Liver (tissue), 9 donors: ENCODE results near the gene BRME1. TPM values are rescaled to one million over a fixed set of nuclear protein-coding genes. Genes with fewer than 3 reads are reported as not detected.

ENCODE experiments used
- DNase-seq: peaks from one replicate; pipeline ENCODE4 v3.0.0-alpha.2; 2017; ENCODE audit warnings: low spot score
- H3K27ac ChIP-seq, 2 donors: one replicate each; pipeline ENCODE4 v1.7.0; 2013; ENCODE audit warnings: inconsistent platforms in 2 of 2, low read length in 2 of 2, control low read depth in 1 of 2, low read depth in 1 of 2, mild to moderate bottlenecking in 1 of 2
- H3K27me3 ChIP-seq, 4 donors: one replicate each; pipeline versions ENCODE4 v1.6.1 to v1.7.0; 2013; ENCODE audit warnings: low read length in 3 of 4, inconsistent platforms in 1 of 4, mild to moderate bottlenecking in 1 of 4, moderate library complexity in 1 of 4; ENCODE audit not compliant: control insufficient read depth in 4 of 4, insufficient read depth in 4 of 4
- H3K36me3 ChIP-seq, 4 donors: one replicate each; pipeline versions ENCODE4 v1.6.1 to v1.7.0; 2013; ENCODE audit warnings: low read length in 3 of 4, mild to moderate bottlenecking in 3 of 4, low read depth in 1 of 4, moderate library complexity in 1 of 4; ENCODE audit not compliant: control insufficient read depth in 4 of 4, insufficient read depth in 3 of 4
- H3K4me1 ChIP-seq, 4 donors: one replicate each; pipeline versions ENCODE4 v1.6.1 to v1.7.0; 2013; ENCODE audit warnings: low read length in 3 of 4, mild to moderate bottlenecking in 3 of 4, moderate library complexity in 1 of 4; ENCODE audit not compliant: control insufficient read depth in 4 of 4, insufficient read depth in 4 of 4
- H3K4me3 ChIP-seq, 3 donors: one replicate each; pipeline versions ENCODE4 v1.6.1 to v1.7.0; 2013; ENCODE audit warnings: low read length in 3 of 3, control low read depth in 1 of 3, low read depth in 1 of 3, mild to moderate bottlenecking in 1 of 3
- H3K9ac ChIP-seq, 2 donors: one replicate each; pipeline ENCODE4 v1.7.0; 2013; ENCODE audit warnings: low read length in 2 of 2, mild to moderate bottlenecking in 2 of 2, moderate library complexity in 2 of 2, control low read depth in 1 of 2, low read depth in 1 of 2
- H3K9me3 ChIP-seq, 4 donors: one replicate each; pipeline versions ENCODE4 v1.6.1 to v1.7.0; 2013; ENCODE audit warnings: low read length in 3 of 4; ENCODE audit not compliant: control insufficient read depth in 4 of 4
- CTCF ChIP-seq: fragments of 150-350 bp; IDR thresholded peaks from 2 replicates; pipeline ENCODE4 v1.5.1; 2017; ENCODE audit warnings: improper control_type of control experiment, low read depth, low read length; ENCODE audit not compliant: missing input control
- EGR1 ChIP-seq, 2 donors: IDR thresholded peaks; 2 replicates each; pipeline ENCODE4 v1.6.1; 2016 to 2018; ENCODE audit warnings: antibody characterized with exemption in 2 of 2, low read depth in 2 of 2
- FOXA1 ChIP-seq: IDR thresholded peaks from 2 replicates; pipeline ENCODE4 v1.6.1; 2016; ENCODE audit warnings: antibody characterized with exemption
- FOXA2 ChIP-seq: IDR thresholded peaks from 2 replicates; pipeline ENCODE4 v1.6.1; 2016; ENCODE audit warnings: antibody characterized with exemption
- GABPA ChIP-seq, 2 donors: IDR thresholded peaks in 1 of 2; conservative IDR thresholded peaks in 1 of 2; 2 replicates each; pipeline ENCODE4 v1.6.1; 2016; ENCODE audit warnings: antibody characterized with exemption in 2 of 2, mild to moderate bottlenecking in 1 of 2, moderate library complexity in 1 of 2
- HNF4A ChIP-seq, 2 donors: conservative IDR thresholded peaks; 2 replicates each; pipeline ENCODE4 v1.6.1; 2016; ENCODE audit warnings: antibody characterized with exemption in 2 of 2, mild to moderate bottlenecking in 2 of 2
- HNF4G ChIP-seq: IDR thresholded peaks from 2 replicates; pipeline ENCODE4 v1.6.1; 2016; ENCODE audit warnings: antibody characterized with exemption
- JUND ChIP-seq, 2 donors: IDR thresholded peaks; 2 replicates each; pipeline ENCODE4 v1.6.1; 2016; ENCODE audit warnings: antibody characterized with exemption in 2 of 2
- MAX ChIP-seq: IDR thresholded peaks from 2 replicates; pipeline ENCODE4 v1.6.1; 2016; ENCODE audit warnings: antibody characterized with exemption
- NR2F2 ChIP-seq: IDR thresholded peaks from 2 replicates; pipeline ENCODE4 v1.6.1; 2016; ENCODE audit warnings: antibody characterized with exemption
- RAD21 ChIP-seq, 2 donors: IDR thresholded peaks; 2 replicates each; pipeline ENCODE4 v1.6.1; 2016; ENCODE audit warnings: antibody characterized with exemption in 2 of 2, mild to moderate bottlenecking in 2 of 2
- RXRA ChIP-seq, 2 donors: IDR thresholded peaks; 2 replicates each; pipeline ENCODE4 v1.6.1; 2017 to 2018; ENCODE audit warnings: antibody characterized with exemption in 2 of 2, mild to moderate bottlenecking in 1 of 2
- SP1 ChIP-seq: IDR thresholded peaks from 2 replicates; pipeline ENCODE4 v1.6.1; 2018; ENCODE audit warnings: antibody characterized with exemption, mild to moderate bottlenecking
- TAF1 ChIP-seq: conservative IDR thresholded peaks from 2 replicates; pipeline ENCODE4 v1.6.1; 2016; ENCODE audit warnings: antibody characterized with exemption, mild to moderate bottlenecking
- YY1 ChIP-seq: IDR thresholded peaks from 2 replicates; pipeline ENCODE4 v1.6.1; 2016; ENCODE audit warnings: antibody characterized with exemption, mild to moderate bottlenecking
- WGBS: extraction: QIAGEN DNeasy Blood & Tissue Kit; methylation state at CpG from one replicate; pipeline ENCODE4 v1.1.7; 2013; 5-methylcytosine and 5-hydroxymethylcytosine counted together
- polyA plus RNA-seq, 2 donors: library from polyadenylated mRNA; stranded (reverse) in 1 of 2; unstranded in 1 of 2; fragments of 200-250 nt in 1 of 2; fragments of >200 nt in 1 of 2; fragmentation: Nextera tagmentation in 1 of 2; extraction: Ambion mirVana in 1 of 2; gene quantifications; one replicate each; pipeline versions ENCODE4 v1.2.1 to v1.2.3, GENCODE V29; 2013 to 2015
- total RNA-seq, 2 donors: library from RNA; depleted of rRNA; stranded (reverse); fragments of >200 nt; gene quantifications; one replicate each; pipeline ENCODE4 v1.2.3, GENCODE V29; 2014
- TF ChIP-seq, protein P1 (sequence below): IDR thresholded peaks from 2 replicates; pipeline ENCODE4 v1.6.1; 2016; ENCODE audit warnings: antibody characterized with exemption
- TF ChIP-seq, protein P2 (sequence below): IDR thresholded peaks from 2 replicates; pipeline ENCODE4 v1.6.1; 2016; ENCODE audit warnings: antibody characterized with exemption
- TF ChIP-seq, protein P3 (sequence below): IDR thresholded peaks from 2 replicates; pipeline ENCODE4 v1.6.1; 2016; ENCODE audit warnings: antibody characterized with exemption, mild to moderate bottlenecking
- donor health status: healthy.
- donor health status: healthy.
- donor health status: healthy.
- donor health status: healthy.
- donor health status: healthy.

The BRME1 gene
- total and polyA plus RNA-seq, 4 donors, result 0.42 to 5.3 (median 0.48) TPM

DNA sequence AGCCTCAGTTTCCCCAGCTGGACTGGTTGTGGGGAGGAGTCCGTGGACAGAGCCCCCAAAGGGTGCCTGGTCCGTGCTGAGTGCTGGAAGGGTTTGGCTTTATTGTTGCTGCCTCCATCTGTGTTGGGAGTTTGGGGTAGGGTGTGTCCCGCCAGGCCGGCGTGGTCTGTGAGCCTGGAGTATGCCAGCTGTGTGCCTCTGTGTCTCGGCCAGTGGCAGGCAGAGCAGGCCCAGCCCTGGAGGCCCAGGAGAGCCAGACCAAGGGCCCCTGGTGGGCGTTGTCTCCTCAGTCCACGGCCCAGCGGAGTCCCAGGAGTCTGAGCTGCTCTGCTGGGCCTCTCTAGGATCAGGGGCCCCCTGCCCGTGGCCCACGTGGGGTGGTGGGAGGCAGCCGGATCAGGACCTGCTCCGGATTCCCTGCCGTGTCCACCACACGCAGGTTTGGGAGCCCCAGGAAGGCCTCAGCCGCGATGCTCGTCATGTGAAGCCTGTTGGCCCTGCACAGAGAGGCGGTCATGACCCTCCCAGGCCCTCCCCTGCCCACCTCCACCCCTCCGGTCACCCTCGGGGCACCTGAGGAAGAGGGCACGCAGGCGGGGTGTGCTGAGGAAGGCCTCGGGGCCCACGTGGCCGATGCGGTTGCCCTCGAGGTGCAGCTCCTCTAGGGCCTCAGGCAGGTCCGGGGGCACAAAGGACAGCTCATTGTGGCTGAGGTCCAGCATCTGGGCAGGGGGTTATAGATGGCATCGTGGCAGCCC is 25.7 kb upstream of the BRME1 start:
- no peak overlapping the region for H3K4me3 ChIP-seq
- DNase-seq, result no peak
- H3K27me3 ChIP-seq, result peaks cover 0 to 4% (median under 1%) of the 10 kb centered on the region in 4 donors
- peaks cover 5 to 15% (median 11%) of the 10 kb centered on the region in 4 donors for H3K36me3 ChIP-seq
- H3K9me3 ChIP-seq, result no peaks in the 10 kb centered on the region
- no peak overlapping the region for H3K27ac ChIP-seq
- no peaks in the 10 kb centered on the region for H3K4me1 ChIP-seq
- TF ChIP-seq, protein P1, sequence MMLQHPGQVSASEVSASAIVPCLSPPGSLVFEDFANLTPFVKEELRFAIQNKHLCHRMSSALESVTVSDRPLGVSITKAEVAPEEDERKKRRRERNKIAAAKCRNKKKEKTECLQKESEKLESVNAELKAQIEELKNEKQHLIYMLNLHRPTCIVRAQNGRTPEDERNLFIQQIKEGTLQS, result no peak
- no peak for TF ChIP-seq GABPA (IDR thresholded peaks at IDR 0.05 in 1 of 2, conservative IDR thresholded peaks at IDR 0.05 in 1 of 2)
- TF ChIP-seq, protein P2, sequence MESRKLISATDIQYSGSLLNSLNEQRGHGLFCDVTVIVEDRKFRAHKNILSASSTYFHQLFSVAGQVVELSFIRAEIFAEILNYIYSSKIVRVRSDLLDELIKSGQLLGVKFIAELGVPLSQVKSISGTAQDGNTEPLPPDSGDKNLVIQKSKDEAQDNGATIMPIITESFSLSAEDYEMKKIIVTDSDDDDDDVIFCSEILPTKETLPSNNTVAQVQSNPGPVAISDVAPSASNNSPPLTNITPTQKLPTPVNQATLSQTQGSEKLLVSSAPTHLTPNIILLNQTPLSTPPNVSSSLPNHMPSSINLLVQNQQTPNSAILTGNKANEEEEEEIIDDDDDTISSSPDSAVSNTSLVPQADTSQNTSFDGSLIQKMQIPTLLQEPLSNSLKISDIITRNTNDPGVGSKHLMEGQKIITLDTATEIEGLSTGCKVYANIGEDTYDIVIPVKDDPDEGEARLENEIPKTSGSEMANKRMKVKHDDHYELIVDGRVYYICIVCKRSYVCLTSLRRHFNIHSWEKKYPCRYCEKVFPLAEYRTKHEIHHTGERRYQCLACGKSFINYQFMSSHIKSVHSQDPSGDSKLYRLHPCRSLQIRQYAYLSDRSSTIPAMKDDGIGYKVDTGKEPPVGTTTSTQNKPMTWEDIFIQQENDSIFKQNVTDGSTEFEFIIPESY, result no peak
- TF ChIP-seq FOXA1, result no peak
- TF ChIP-seq HNF4A (conservative IDR thresholded peaks at IDR 0.05), result no peak
- no peak for TF ChIP-seq TAF1
- no peak for TF ChIP-seq EGR1 (IDR thresholded peaks at IDR 0.05; ENCODE audit: low read depth in 2 of 2)
- no peak overlapping the region for H3K9ac ChIP-seq
- WGBS, result 93% methylated on average over 30 of the region's 30 CpGs

DNA sequence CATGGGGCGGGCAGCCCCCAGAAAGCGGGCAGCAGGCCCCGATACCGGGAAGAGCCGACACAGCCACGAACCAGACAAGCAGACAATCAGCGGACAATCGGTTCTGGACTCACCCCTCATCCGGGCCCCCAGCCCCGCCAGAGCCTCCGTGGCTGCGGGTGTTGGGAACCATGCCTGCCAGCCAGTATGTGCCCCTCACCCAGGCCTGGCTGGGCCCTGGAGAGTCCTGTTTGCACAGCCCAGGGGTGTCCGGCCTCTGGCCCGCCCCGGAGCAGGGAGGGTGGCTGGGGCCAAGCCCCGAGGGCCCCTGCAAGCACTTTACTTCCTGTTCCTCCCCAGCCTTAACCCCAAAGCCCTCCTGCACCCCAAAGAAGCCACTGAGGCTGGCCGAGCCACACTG is 24.5 kb upstream of the BRME1 start:
- WGBS, result 90% methylated on average over 17 of the region's 17 CpGs
- no peak for DNase-seq
- Histone ChIP-seq H3K36me3 (peaks cover 5 to 18% (median 15%) of the 10 kb centered on the region in 4 donors), H3K27ac (no peak overlapping the region), H3K9ac (no peak overlapping the region), H3K4me1 (no peaks in the 10 kb centered on the region), H3K4me3 (no peak overlapping the region), H3K27me3 (peaks cover 0 to 4% (median 0%) of the 10 kb centered on the region in 4 donors), H3K9me3 (no peaks in the 10 kb centered on the region)
- TF ChIP-seq YY1 (no peak), SP1 (no peak), CTCF (no peak), FOXA1 (no peak), NR2F2 (no peak), TAF1 (no peak), RAD21 (IDR thresholded peaks at IDR 0.05) (no peak), HNF4G (no peak), GABPA (IDR thresholded peaks at IDR 0.05 in 1 of 2, conservative IDR thresholded peaks at IDR 0.05 in 1 of 2) (no peak), MAX (no peak), EGR1 (IDR thresholded peaks at IDR 0.05; ENCODE audit: low read depth in 2 of 2) (no peak), FOXA2 (no peak), RXRA (IDR thresholded peaks at IDR 0.05) (no peak), HNF4A (conservative IDR thresholded peaks at IDR 0.05) (no peak), JUND (IDR thresholded peaks at IDR 0.05) (no peak)
- TF ChIP-seq, protein P3, sequence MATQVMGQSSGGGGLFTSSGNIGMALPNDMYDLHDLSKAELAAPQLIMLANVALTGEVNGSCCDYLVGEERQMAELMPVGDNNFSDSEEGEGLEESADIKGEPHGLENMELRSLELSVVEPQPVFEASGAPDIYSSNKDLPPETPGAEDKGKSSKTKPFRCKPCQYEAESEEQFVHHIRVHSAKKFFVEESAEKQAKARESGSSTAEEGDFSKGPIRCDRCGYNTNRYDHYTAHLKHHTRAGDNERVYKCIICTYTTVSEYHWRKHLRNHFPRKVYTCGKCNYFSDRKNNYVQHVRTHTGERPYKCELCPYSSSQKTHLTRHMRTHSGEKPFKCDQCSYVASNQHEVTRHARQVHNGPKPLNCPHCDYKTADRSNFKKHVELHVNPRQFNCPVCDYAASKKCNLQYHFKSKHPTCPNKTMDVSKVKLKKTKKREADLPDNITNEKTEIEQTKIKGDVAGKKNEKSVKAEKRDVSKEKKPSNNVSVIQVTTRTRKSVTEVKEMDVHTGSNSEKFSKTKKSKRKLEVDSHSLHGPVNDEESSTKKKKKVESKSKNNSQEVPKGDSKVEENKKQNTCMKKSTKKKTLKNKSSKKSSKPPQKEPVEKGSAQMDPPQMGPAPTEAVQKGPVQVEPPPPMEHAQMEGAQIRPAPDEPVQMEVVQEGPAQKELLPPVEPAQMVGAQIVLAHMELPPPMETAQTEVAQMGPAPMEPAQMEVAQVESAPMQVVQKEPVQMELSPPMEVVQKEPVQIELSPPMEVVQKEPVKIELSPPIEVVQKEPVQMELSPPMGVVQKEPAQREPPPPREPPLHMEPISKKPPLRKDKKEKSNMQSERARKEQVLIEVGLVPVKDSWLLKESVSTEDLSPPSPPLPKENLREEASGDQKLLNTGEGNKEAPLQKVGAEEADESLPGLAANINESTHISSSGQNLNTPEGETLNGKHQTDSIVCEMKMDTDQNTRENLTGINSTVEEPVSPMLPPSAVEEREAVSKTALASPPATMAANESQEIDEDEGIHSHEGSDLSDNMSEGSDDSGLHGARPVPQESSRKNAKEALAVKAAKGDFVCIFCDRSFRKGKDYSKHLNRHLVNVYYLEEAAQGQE, result no peak
- TF ChIP-seq, protein P1, result no peak
- TF ChIP-seq, protein P2, result no peak
